Neuronal stem cell (in vitro differentiated cells): ENCODE results near the gene TIRAP.
"Not testable (repeated sequence)": the region's sequence is repeated elsewhere in the genome, so short reads cannot be mapped to it uniquely, and the experiment has no call there.

ENCODE experiments used
- DNase-seq: peaks from one replicate; pipeline ENCODE4 v3.0.0-alpha.2; 2013; ENCODE audit warnings: low spot score
- H2AFZ ChIP-seq: one replicate; pipeline ENCODE4 v1.6.1; 2013; ENCODE audit warnings: mild to moderate bottlenecking, low read length, inconsistent platforms
- H2AK5ac ChIP-seq: 2 replicates; pipeline ENCODE4 v1.6.1; 2013; ENCODE audit warnings: low read depth, mild to moderate bottlenecking, inconsistent platforms, low read length, moderate library complexity, mixed read lengths
- H2BK120ac ChIP-seq: 2 replicates; pipeline ENCODE4 v1.6.1; 2013; ENCODE audit warnings: low read depth, mild to moderate bottlenecking, inconsistent platforms, low read length, moderate library complexity, mixed read lengths
- H2BK12ac ChIP-seq: one replicate; pipeline ENCODE4 v1.6.1; 2013; ENCODE audit warnings: low read length, inconsistent platforms
- H2BK15ac ChIP-seq: 2 replicates; pipeline ENCODE4 v1.6.1; 2013; ENCODE audit warnings: mild to moderate bottlenecking, low read length, inconsistent platforms, mixed read lengths
- H2BK5ac ChIP-seq: one replicate; pipeline ENCODE4 v1.6.1; 2013; ENCODE audit warnings: inconsistent platforms, mild to moderate bottlenecking, low read length, moderate library complexity
- H3K14ac ChIP-seq: one replicate; pipeline ENCODE4 v1.6.1; 2013; ENCODE audit warnings: low read length, inconsistent platforms
- H3K18ac ChIP-seq: 2 replicates; pipeline ENCODE4 v1.6.1; 2013; ENCODE audit warnings: low read length, inconsistent platforms
- H3K23ac ChIP-seq: 2 replicates; pipeline ENCODE4 v1.6.1; 2013; ENCODE audit warnings: low read depth, mild to moderate bottlenecking, mixed read lengths, low read length, inconsistent platforms; ENCODE audit not compliant: poor library complexity
- H3K27ac ChIP-seq: replicated peaks from 3 replicates; pipeline ENCODE4 v1.5.1; 2013; ENCODE audit warnings: low read length, inconsistent platforms
- H3K27me3 ChIP-seq, 3 experiments: 2 replicates each; pipeline ENCODE4 v1.6.1; 2013; ENCODE audit warnings: low read length in 3 of 3, mild to moderate bottlenecking in 2 of 3, inconsistent platforms in 1 of 3, low read depth in 1 of 3, mixed read lengths in 1 of 3, moderate library complexity in 1 of 3; ENCODE audit not compliant: control insufficient read depth in 3 of 3, insufficient read depth in 3 of 3
- H3K36me3 ChIP-seq, 2 donors: replicated peaks in 1 of 2; 2 replicates each; pipeline ENCODE4 v1.6.1; 2013; ENCODE audit warnings: low read length in 2 of 2; ENCODE audit not compliant: control insufficient read depth in 2 of 2, insufficient read depth in 2 of 2
- H3K4ac ChIP-seq: 2 replicates; pipeline ENCODE4 v1.6.1; 2013; ENCODE audit warnings: inconsistent platforms, mild to moderate bottlenecking, low read length, moderate library complexity
- H3K4me1 ChIP-seq, 2 donors: 1 replicate in 1 of 2; 2 replicates in 1 of 2; pipeline ENCODE4 v1.6.1; 2013; ENCODE audit warnings: low read length in 2 of 2, low read depth in 1 of 2; ENCODE audit not compliant: control insufficient read depth in 2 of 2, insufficient read depth in 1 of 2
- H3K4me2 ChIP-seq: one replicate; pipeline ENCODE4 v1.6.1; 2013; ENCODE audit warnings: mild to moderate bottlenecking, low read length, inconsistent platforms; ENCODE audit not compliant: insufficient read depth, poor library complexity, severe bottlenecking
- H3K4me3 ChIP-seq, 2 donors: 2 replicates each; pipeline ENCODE4 v1.5.1; 2013; ENCODE audit warnings: low read length in 2 of 2, mild to moderate bottlenecking in 2 of 2, inconsistent platforms in 1 of 2, moderate library complexity in 1 of 2
- H3K79me1 ChIP-seq: one replicate; pipeline ENCODE4 v1.6.1; 2013; ENCODE audit warnings: low read depth, mild to moderate bottlenecking, inconsistent platforms, low read length, moderate library complexity
- H3K9ac ChIP-seq: one replicate; pipeline ENCODE4 v1.6.1; 2013; ENCODE audit warnings: mild to moderate bottlenecking, low read depth, low read length, inconsistent platforms; ENCODE audit not compliant: poor library complexity
- H3K9me3 ChIP-seq, 2 donors: replicated peaks in 1 of 2; 2 replicates each; pipeline versions ENCODE3 to v1.6.1; 2013; ENCODE audit warnings: low read length in 2 of 2, mild to moderate bottlenecking in 2 of 2, inconsistent platforms in 1 of 2, low read depth in 1 of 2, mixed read lengths in 1 of 2, moderate library complexity in 1 of 2; ENCODE audit not compliant: control insufficient read depth in 2 of 2, insufficient read depth in 1 of 2
- H4K8ac ChIP-seq: one replicate; pipeline ENCODE4 v1.6.1; 2013; ENCODE audit warnings: low read depth, mild to moderate bottlenecking, inconsistent platforms, low read length, moderate library complexity
- H4K91ac ChIP-seq: one replicate; pipeline ENCODE4 v1.6.1; 2013; ENCODE audit warnings: low read length, low read depth, mild to moderate bottlenecking, inconsistent platforms; ENCODE audit not compliant: poor library complexity
- WGBS, 2 donors: extraction: QIAGEN DNeasy Blood & Tissue Kit; methylation state at CpG; one replicate each; pipeline ENCODE4 v1.1.7; 2013; ENCODE audit warnings: missing lambda C conversion rate in 2 of 2, mixed read lengths in 1 of 2; ENCODE audit not compliant: insufficient read length in 2 of 2, insufficient replicate concordance in 1 of 2; ENCODE audit errors: extremely low coverage in 2 of 2; 5-methylcytosine and 5-hydroxymethylcytosine counted together

The TIRAP gene

DNA sequence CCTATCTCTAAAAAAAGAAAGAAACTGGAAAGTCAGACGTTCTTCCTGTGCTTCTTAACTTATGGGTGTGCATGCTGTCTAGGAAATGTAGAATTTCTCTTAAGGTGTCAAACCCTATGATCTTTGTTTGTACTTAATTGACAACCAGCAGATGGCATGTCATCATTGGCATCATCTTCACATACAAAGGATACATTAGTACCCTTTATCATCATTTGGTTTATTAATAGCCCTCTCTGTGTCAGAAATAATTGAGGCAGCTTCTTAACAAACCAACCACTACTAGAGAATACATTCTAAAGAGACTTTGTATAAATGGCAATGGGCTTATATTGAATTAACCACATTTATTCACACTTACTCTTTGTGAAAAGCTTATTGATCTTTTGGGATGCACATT, 28.1 kb upstream of the TIRAP start:
- H2BK5ac ChIP-seq: no peak overlapping the region
- H3K4me3 ChIP-seq: no peak overlapping the region
- no peaks in the 10 kb centered on the region for H3K27me3 ChIP-seq
- H2AFZ ChIP-seq: no peak overlapping the region
- no peak overlapping the region for H2BK15ac ChIP-seq
- H3K4me2 ChIP-seq: no peak overlapping the region
- no CpG with 5 or more reads among the region's 1 CpG for WGBS, 2 donors
- no peaks in the 10 kb centered on the region for H3K4me1 ChIP-seq
- H3K36me3 ChIP-seq: peaks cover 17 to 69% of the 10 kb centered on the region in 2 donors
- no peak overlapping the region for H3K4ac ChIP-seq
- no peaks in the 10 kb centered on the region for H3K79me1 ChIP-seq
- no peak overlapping the region for H3K18ac ChIP-seq
- H3K9me3 ChIP-seq: no peaks in the 10 kb centered on the region
- H3K9ac ChIP-seq: no peak overlapping the region
- no peak overlapping the region for H2AK5ac ChIP-seq
- H4K8ac ChIP-seq: no peak overlapping the region
- no peak overlapping the region for H2BK12ac ChIP-seq
- H3K27ac ChIP-seq: no peak overlapping the region
- H2BK120ac ChIP-seq: no peak overlapping the region
- H4K91ac ChIP-seq: no peak overlapping the region
- DNase-seq: no peak
- no peak overlapping the region for H3K14ac ChIP-seq
- no peak overlapping the region for H3K23ac ChIP-seq

DNA sequence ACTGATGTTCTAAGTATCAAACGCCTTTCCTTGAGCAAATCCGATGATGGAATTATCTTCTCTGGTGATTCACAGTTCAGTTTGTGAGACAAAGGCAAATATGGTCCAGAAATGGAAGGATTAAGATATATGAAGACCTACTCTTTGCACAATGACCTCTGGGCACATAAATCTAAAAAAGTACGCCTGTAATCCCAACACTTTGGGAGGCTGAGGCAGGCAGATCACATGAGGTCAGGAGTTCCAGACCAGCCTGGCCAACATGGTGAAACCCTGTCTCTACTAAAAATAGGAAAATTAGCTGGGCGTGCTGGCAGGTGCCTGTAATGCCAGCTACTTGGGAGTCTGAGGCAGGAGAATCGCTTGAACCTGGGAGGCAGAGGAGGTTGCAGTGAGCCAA, 27.4 kb upstream of the TIRAP start:
- DNase-seq, H3K9me3 ChIP-seq, H3K14ac ChIP-seq, H3K18ac ChIP-seq, H4K91ac ChIP-seq, H3K4me3 ChIP-seq, H2AFZ ChIP-seq, H2BK120ac ChIP-seq, H3K27me3 ChIP-seq, H3K4me1 ChIP-seq, H2BK15ac ChIP-seq, H3K23ac ChIP-seq, H2BK5ac ChIP-seq, H2AK5ac ChIP-seq, H3K4me2 ChIP-seq, H3K27ac ChIP-seq, H3K9ac ChIP-seq, H3K4ac ChIP-seq, H3K79me1 ChIP-seq, H4K8ac ChIP-seq, H2BK12ac ChIP-seq: not testable (repeated sequence)
- H3K36me3 ChIP-seq: peaks cover 17 to 73% of the 10 kb centered on the region in 2 donors
- WGBS, 2 donors: no CpG with 5 or more reads among the region's 5 CpGs

DNA sequence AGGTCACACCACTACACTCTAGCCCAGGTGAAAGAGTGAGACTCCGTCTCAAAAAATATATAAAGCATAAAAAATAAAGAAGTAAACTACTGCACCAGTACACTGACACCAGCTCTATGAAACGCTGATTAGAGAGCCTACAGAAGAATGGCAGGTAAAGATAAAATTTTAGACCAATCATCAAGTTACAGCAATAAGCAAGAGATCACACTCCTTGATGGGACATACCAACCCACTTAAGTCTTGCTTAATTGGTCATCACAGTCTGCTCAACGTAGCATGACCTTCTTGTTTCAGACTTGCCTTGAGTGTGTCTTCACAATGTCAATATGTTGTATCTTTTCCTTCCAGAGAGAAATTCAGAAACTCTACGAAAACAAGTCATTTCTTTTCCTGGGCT, 26.7 kb upstream of the TIRAP start:
- Histone ChIP-seq H3K4me1 (no peaks in the 10 kb centered on the region), H3K23ac (no peak overlapping the region), H2BK120ac (no peak overlapping the region), H3K4ac (no peak overlapping the region), H2BK12ac (no peak overlapping the region), H3K4me3 (no peak overlapping the region), H2AFZ (no peak overlapping the region), H2AK5ac (no peak overlapping the region), H2BK5ac (no peak overlapping the region), H3K18ac (no peak overlapping the region), H2BK15ac (no peak overlapping the region), H3K79me1 (no peaks in the 10 kb centered on the region), H4K8ac (no peak overlapping the region), H3K36me3 (peaks cover 17 to 77% of the 10 kb centered on the region in 2 donors), H3K27me3 (no peaks in the 10 kb centered on the region), H4K91ac (no peak overlapping the region), H3K14ac (no peak overlapping the region), H3K9ac (no peak overlapping the region), H3K9me3 (no peaks in the 10 kb centered on the region), H3K4me2 (no peak overlapping the region), H3K27ac (no peak overlapping the region)
- WGBS, 2 donors: no CpG with 5 or more reads among the region's 4 CpGs
- no peak for DNase-seq

DNA sequence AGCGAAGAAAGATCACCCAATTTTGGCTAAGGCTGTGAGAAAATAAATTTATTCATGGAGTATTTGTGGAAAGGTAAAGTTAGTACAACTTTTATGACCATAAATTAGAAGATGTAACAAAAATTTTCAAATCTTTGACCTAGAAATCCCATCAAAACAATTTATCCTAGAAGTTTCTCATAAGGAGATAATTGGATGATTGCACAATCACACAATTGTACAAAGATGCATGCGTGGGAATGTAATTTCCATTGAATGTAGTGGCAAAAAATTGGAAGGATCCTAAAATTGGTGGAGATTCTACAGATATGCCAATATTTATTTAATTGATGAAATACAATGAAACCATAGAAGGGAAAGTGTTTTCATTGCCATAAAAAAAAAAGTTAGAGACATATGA, 25.7 kb upstream of the TIRAP start:
- no peak overlapping the region for H3K27ac ChIP-seq
- DNase-seq: no peak
- H3K27me3 ChIP-seq: no peaks in the 10 kb centered on the region
- H3K18ac ChIP-seq: no peak overlapping the region
- no peak overlapping the region for H2BK12ac ChIP-seq
- H3K9ac ChIP-seq: no peak overlapping the region
- H4K8ac ChIP-seq: no peak overlapping the region
- H3K9me3 ChIP-seq: no peaks in the 10 kb centered on the region
- H3K4me2 ChIP-seq: no peak overlapping the region
- H3K79me1 ChIP-seq: no peaks in the 10 kb centered on the region
- H4K91ac ChIP-seq: no peak overlapping the region
- H3K4me1 ChIP-seq: no peaks in the 10 kb centered on the region
- no peak overlapping the region for H3K4me3 ChIP-seq
- no peak overlapping the region for H2AFZ ChIP-seq
- no peak overlapping the region for H3K4ac ChIP-seq
- H2AK5ac ChIP-seq: no peak overlapping the region
- no peak overlapping the region for H2BK120ac ChIP-seq
- H2BK15ac ChIP-seq: no peak overlapping the region
- peaks cover 19 to 82% of the 10 kb centered on the region in 2 donors for H3K36me3 ChIP-seq
- WGBS, 2 donors: no CpG with 5 or more reads among the region's 2 CpGs
- no peak overlapping the region for H3K14ac ChIP-seq
- no peak overlapping the region for H3K23ac ChIP-seq
- H2BK5ac ChIP-seq: no peak overlapping the region
